ENCODE data around the gene RSPH1.
A peak's percentile ranks its signal among the peaks of the same experiment; 100 is the strongest.

Gene RSPH1

GRCh38 chr21:42480736-42481135, 15.3 kb downstream of the RSPH1 start:
- no peak for TF ChIP-seq FOXM1 (IDR thresholded peaks at IDR 0.05; ENCODE audit: borderline replicate concordance, low read depth)
- TF ChIP-seq CEBPB (IDR thresholded peaks at IDR 0.05): no peak
- TF ChIP-seq TCF12 (IDR thresholded peaks at IDR 0.05; ENCODE audit: low read depth): no peak

- no peak for TF ChIP-seq NFIC (IDR thresholded peaks at IDR 0.05)
- TF ChIP-seq USF1 (IDR thresholded peaks at IDR 0.05): no peak
- no peak for TF ChIP-seq FOXM1 (IDR thresholded peaks at IDR 0.05; ENCODE audit: borderline replicate concordance, low read depth)
- TF ChIP-seq RAD21 (IDR thresholded peaks at IDR 0.05; ENCODE audit: low read depth): no peak
- no peak for TF ChIP-seq YY1 (IDR thresholded peaks at IDR 0.05; ENCODE audit: low read depth)
- no peak for TF ChIP-seq REST (IDR thresholded peaks at IDR 0.05; ENCODE audit: low read depth)
- TF ChIP-seq CREB1 (IDR thresholded peaks at IDR 0.05; ENCODE audit: low read depth): no peak
Observed at GRCh38 chr21:42479582-42479981, 16.4 kb downstream of the RSPH1 start.

- TF ChIP-seq TEAD4 (IDR thresholded peaks at IDR 0.05): 0 out of 2 replicates have a peak, but pooled peaks have one; percentile 40
- TF ChIP-seq FOXM1 (IDR thresholded peaks at IDR 0.05; ENCODE audit: borderline replicate concordance, low read depth): no peak
- TF ChIP-seq NFIC (IDR thresholded peaks at IDR 0.05): peak; percentile 25; the same call in 1 of the 2 replicates
Observed at GRCh38 chr21:42478504-42478903, 17.5 kb downstream of the RSPH1 start.

- no peak for TF ChIP-seq CEBPB (IDR thresholded peaks at IDR 0.05)
- TF ChIP-seq USF1 (IDR thresholded peaks at IDR 0.05): no peak
- TF ChIP-seq RAD21 (IDR thresholded peaks at IDR 0.05; ENCODE audit: low read depth): no peak
- no peak for TF ChIP-seq CREB1 (IDR thresholded peaks at IDR 0.05; ENCODE audit: low read depth)
- TF ChIP-seq ZBTB7A (IDR thresholded peaks at IDR 0.05; ENCODE audit: low read depth): no peak
- no peak for TF ChIP-seq TCF12 (IDR thresholded peaks at IDR 0.05; ENCODE audit: low read depth)
- TF ChIP-seq FOXM1 (IDR thresholded peaks at IDR 0.05; ENCODE audit: borderline replicate concordance, low read depth): no peak
- no peak for TF ChIP-seq YY1 (IDR thresholded peaks at IDR 0.05; ENCODE audit: low read depth)
- TF ChIP-seq TAF1 (IDR thresholded peaks at IDR 0.05; ENCODE audit: low read depth): no peak
- no peak for TF ChIP-seq EP300 (IDR thresholded peaks at IDR 0.05; ENCODE audit: borderline replicate concordance)
Observed at GRCh38 chr21:42476388-42477331, 19.4 kb downstream of the RSPH1 start.

- TF ChIP-seq ZBTB7A (IDR thresholded peaks at IDR 0.05; ENCODE audit: low read depth) (no peak), RAD21 (IDR thresholded peaks at IDR 0.05; ENCODE audit: low read depth) (no peak), TAF1 (IDR thresholded peaks at IDR 0.05; ENCODE audit: low read depth) (no peak), YY1 (IDR thresholded peaks at IDR 0.05; ENCODE audit: low read depth) (no peak), REST (IDR thresholded peaks at IDR 0.05; ENCODE audit: low read depth) (no peak), CREB1 (IDR thresholded peaks at IDR 0.05; ENCODE audit: low read depth) (no peak), TCF12 (IDR thresholded peaks at IDR 0.05; ENCODE audit: low read depth) (no peak), USF1 (IDR thresholded peaks at IDR 0.05) (no peak), MAX (IDR thresholded peaks at IDR 0.05) (no peak), EGR1 (IDR thresholded peaks at IDR 0.05) (no peak), FOXM1 (IDR thresholded peaks at IDR 0.05; ENCODE audit: borderline replicate concordance, low read depth) (no peak), NFIC (IDR thresholded peaks at IDR 0.05) (no peak)
Observed at GRCh38 chr21:42475526-42476387, 20.3 kb downstream of the RSPH1 start.
